WTC11 (cell line): ENCODE results near the gene STN1. TPM values are rescaled to one million over a fixed set of nuclear protein-coding genes. Genes with fewer than 3 reads are reported as not detected.

Experiments
- ATAC-seq: fragments of 200-7000 bp; cut with Tn5 transposase; 2 replicates; pipeline ENCODE4 v1.10.0; 2021; ENCODE audit warnings: mild to moderate bottlenecking, moderate library complexity
- CTCF ChIA-PET: fragments of 300-600 bp; sonication (Branson Sonifier 250); formaldehyde crosslinking; loops from one replicate; lab custom pipeline; 2021; ENCODE audit warnings: antibody characterized with exemption; lab: Charles Lee
- POLR2A ChIA-PET: fragments of 350-600 bp; sonication (Branson Sonifier 250); formaldehyde crosslinking; loops from one replicate; lab custom pipeline; 2021; ENCODE audit warnings: antibody characterized with exemption; lab: Charles Lee
- DNase-seq: peaks from one replicate; pipeline ENCODE4 v3.0.0; 2021; ENCODE audit warnings: low spot score
- H3K27ac Mint-ChIP-seq: 2 replicates; pipeline ENCODE4 v1.8.0; 2021; ENCODE audit warnings: mixed read lengths
- H3K27me3 Mint-ChIP-seq: 2 replicates; pipeline ENCODE4 v1.8.0; 2021; ENCODE audit warnings: low read depth, mild to moderate bottlenecking, moderate library complexity, mixed read lengths
- H3K36me3 Mint-ChIP-seq: 2 replicates; pipeline ENCODE4 v1.8.0; 2021; ENCODE audit warnings: mixed read lengths
- H3K4me1 Mint-ChIP-seq: 2 replicates; pipeline ENCODE4 v1.8.0; 2022; ENCODE audit warnings: mixed read lengths
- H3K4me3 Mint-ChIP-seq: 2 replicates; pipeline ENCODE4 v1.8.0; 2021; ENCODE audit warnings: mild to moderate bottlenecking, moderate library complexity, mixed read lengths
- H3K9me3 Mint-ChIP-seq: 2 replicates; pipeline ENCODE4 v1.8.0; 2021; ENCODE audit warnings: mixed read lengths
- ATF2 ChIP-seq: sonication (generic); formaldehyde crosslinking; IDR thresholded peaks from 2 replicates; pipeline ENCODE4 v1.8.1; 2022; ENCODE audit warnings: low read depth, missing genetic modification reagents, borderline replicate concordance
- CBFB ChIP-seq: sonication (generic); formaldehyde crosslinking; IDR thresholded peaks from 2 replicates; pipeline ENCODE4 v1.8.1; 2022; ENCODE audit warnings: mild to moderate bottlenecking, low read depth, missing genetic modification reagents
- CDX4 ChIP-seq: fragments of 250-450 bp; sonication (Bioruptor Pico); IDR thresholded peaks from 2 replicates; pipeline ENCODE4 v1.9.0; 2021; ENCODE audit warnings: moderate library complexity, mild to moderate bottlenecking, inconsistent platforms, borderline replicate concordance
- CREB1 ChIP-seq: sonication (generic); formaldehyde crosslinking; IDR thresholded peaks from 2 replicates; pipeline ENCODE4 v1.8.0; 2023; ENCODE audit warnings: mild to moderate bottlenecking, missing genetic modification reagents
- E2F1 ChIP-seq: sonication (generic); formaldehyde crosslinking; IDR thresholded peaks from 2 replicates; pipeline ENCODE4 v1.8.0; 2022; ENCODE audit warnings: mild to moderate bottlenecking, missing genetic modification reagents
- E2F4 ChIP-seq: sonication (generic); formaldehyde crosslinking; IDR thresholded peaks from 2 replicates; pipeline ENCODE4 v1.8.1; 2022; ENCODE audit warnings: low read depth, mild to moderate bottlenecking, moderate library complexity, missing genetic modification reagents, borderline replicate concordance
- ETV6 ChIP-seq: sonication (generic); formaldehyde crosslinking; IDR thresholded peaks from 2 replicates; pipeline ENCODE4 v1.8.1; 2022; ENCODE audit warnings: mild to moderate bottlenecking, missing genetic modification reagents
- GRHL2 ChIP-seq: fragments of 250-450 bp; sonication (Bioruptor Pico); IDR thresholded peaks from 2 replicates; pipeline ENCODE4 v1.8.0; 2022; ENCODE audit warnings: mild to moderate bottlenecking, moderate library complexity; ENCODE audit not compliant: insufficient replicate concordance, severe bottlenecking
- HMGXB4 ChIP-seq: sonication (generic); formaldehyde crosslinking; IDR thresholded peaks from 2 replicates; pipeline ENCODE4 v1.8.1; 2023; ENCODE audit warnings: mild to moderate bottlenecking, moderate library complexity, missing genetic modification reagents
- MYBL2 ChIP-seq: sonication (generic); formaldehyde crosslinking; IDR thresholded peaks from 2 replicates; pipeline ENCODE4 v1.8.1; 2023; ENCODE audit warnings: mild to moderate bottlenecking, moderate library complexity, missing genetic modification reagents
- OVOL2 ChIP-seq: fragments of 250-450 bp; sonication (Bioruptor Pico); IDR thresholded peaks from 2 replicates; pipeline ENCODE4 v1.9.0; 2021; ENCODE audit warnings: mild to moderate bottlenecking, borderline replicate concordance
- RORB ChIP-seq: fragments of 250-450 bp; sonication (Bioruptor Pico); IDR thresholded peaks from 2 replicates; pipeline ENCODE4 v1.9.0; 2021; ENCODE audit warnings: mild to moderate bottlenecking
- SOX15 ChIP-seq: fragments of 250-450 bp; sonication (Bioruptor Pico); IDR thresholded peaks from 2 replicates; pipeline ENCODE4 v1.9.0; 2021; ENCODE audit warnings: mild to moderate bottlenecking
- SP1 ChIP-seq: sonication (generic); formaldehyde crosslinking; conservative IDR thresholded peaks from 2 replicates; pipeline ENCODE4 v1.8.1; 2022; ENCODE audit warnings: missing genetic modification reagents
- TCF7 ChIP-seq: sonication (generic); formaldehyde crosslinking; IDR thresholded peaks from 2 replicates; pipeline ENCODE4 v1.8.0; 2022; ENCODE audit warnings: mild to moderate bottlenecking, low read depth, missing genetic modification reagents, moderate library complexity
- TP53 ChIP-seq: sonication (generic); formaldehyde crosslinking; IDR thresholded peaks from 2 replicates; pipeline ENCODE4 v1.8.1; 2023; ENCODE audit warnings: mild to moderate bottlenecking, missing genetic modification reagents
- USF2 ChIP-seq: sonication (generic); formaldehyde crosslinking; IDR thresholded peaks from 2 replicates; pipeline ENCODE4 v1.8.1; 2023; ENCODE audit warnings: mild to moderate bottlenecking, missing genetic modification reagents, moderate library complexity
- ZBTB43 ChIP-seq: sonication (generic); formaldehyde crosslinking; IDR thresholded peaks from 2 replicates; pipeline ENCODE4 v1.8.1; 2023; ENCODE audit warnings: mild to moderate bottlenecking, missing genetic modification reagents
- ZMAT4 ChIP-seq: fragments of 250-450 bp; sonication (Bioruptor Pico); IDR thresholded peaks from 2 replicates; pipeline ENCODE4 v1.9.0; 2021; ENCODE audit warnings: mild to moderate bottlenecking
- ZNF138 ChIP-seq: sonication (generic); formaldehyde crosslinking; conservative IDR thresholded peaks from 2 replicates; pipeline ENCODE4 v1.8.1; 2022; ENCODE audit warnings: mild to moderate bottlenecking, moderate library complexity, missing genetic modification reagents
- ZNF219 ChIP-seq: sonication (generic); formaldehyde crosslinking; IDR thresholded peaks from 2 replicates; pipeline ENCODE4 v1.8.0; 2023; ENCODE audit warnings: missing genetic modification reagents, mild to moderate bottlenecking, borderline replicate concordance
- ZNF232 ChIP-seq: sonication (generic); formaldehyde crosslinking; IDR thresholded peaks from 2 replicates; pipeline ENCODE4 v1.8.0; 2022; ENCODE audit warnings: mild to moderate bottlenecking, missing genetic modification reagents
- ZNF263 ChIP-seq: sonication (generic); formaldehyde crosslinking; IDR thresholded peaks from 2 replicates; pipeline ENCODE4 v1.8.1; 2022; ENCODE audit warnings: low read depth, mild to moderate bottlenecking, moderate library complexity, missing genetic modification reagents
- ZNF281 ChIP-seq: sonication (generic); formaldehyde crosslinking; IDR thresholded peaks from 2 replicates; pipeline ENCODE4 v1.8.0; 2023; ENCODE audit warnings: mild to moderate bottlenecking, missing genetic modification reagents
- total RNA-seq: library from RNA; stranded (reverse); gene quantifications from 3 replicates; pipeline ENCODE4 v1.2.3, GENCODE V29; 2021

STN1 gene
- total RNA-seq, 1 experiment from 2014 or later, result 13.9 TPM

- POLR2A ChIA-PET, result no interaction called here
- TF ChIP-seq HMGXB4 (no peak), TCF7 (CRISPR knock-in tag) (no peak), RORB (CRISPR knock-in tag) (no peak), ETV6 (CRISPR knock-in tag) (no peak), ZNF219 (no peak), ZNF232 (no peak), ZNF263 (CRISPR knock-in tag) (no peak)
- TF ChIP-seq, all 79 proteins: peak for 0
Measured at GRCh38 chr10:103905441-103905840, 12.5 kb downstream of the STN1 start.

GRCh38 chr10:103901299-103901698 is 16.7 kb downstream of the STN1 start:
- peaks cover 4% of the 10 kb centered on the region; the same call in 1 of the 2 replicates for H3K4me1 Mint-ChIP-seq
- CTCF ChIA-PET, result interaction anchor here (1.7 to 2.1 kb wide), 3 partner anchors 13 to 127 kb away, joined by 4 to 7 read pairs (median 5); no protein-coding TSS in a partner anchor
- TF ChIP-seq GRHL2 (CRISPR knock-in tag) (no peak), USF2 (CRISPR knock-in tag) (no peak), OVOL2 (CRISPR knock-in tag) (no peak), TP53 (CRISPR knock-in tag) (no peak), CDX4 (CRISPR knock-in tag) (no peak), ZBTB43 (CRISPR knock-in tag) (no peak), ZNF138 (no peak), CBFB (CRISPR knock-in tag) (no peak), ZMAT4 (no peak), ZNF219 (no peak), E2F4 (no peak), CREB1 (CRISPR knock-in tag) (no peak), E2F1 (CRISPR knock-in tag) (no peak), SP1 (CRISPR knock-in tag) (no peak), MYBL2 (no peak), ATF2 (CRISPR knock-in tag) (no peak), ZNF281 (no peak), SOX15 (no peak)

More at GRCh38 chr10:103905441-103905840, 12.5 kb downstream of the STN1 start:
- Mint-ChIP-seq H3K4me3 (no peak overlapping the region), H3K27ac (peak overlapping the region; percentile 44; the same call in 1 of the 2 replicates), H3K36me3 (peaks cover 7% of the 10 kb centered on the region; the same call in 1 of the 2 replicates), H3K9me3 (no peaks in the 10 kb centered on the region), H3K27me3 (no peaks in the 10 kb centered on the region), H3K4me1 (peaks cover 20% of the 10 kb centered on the region)
- ATAC-seq, result no peak
- CTCF ChIA-PET, result no interaction called here
- DNase-seq, result no peak

More at GRCh38 chr10:103901299-103901698, 16.7 kb downstream of the STN1 start:
- H3K36me3 Mint-ChIP-seq, result peaks cover 9% of the 10 kb centered on the region
- no peaks in the 10 kb centered on the region for H3K9me3 Mint-ChIP-seq
- ATAC-seq (no peak), DNase-seq (no peak)
- POLR2A ChIA-PET, result no interaction called here
- H3K27ac Mint-ChIP-seq, result no peak overlapping the region
- H3K4me3 Mint-ChIP-seq, result no peak overlapping the region
- H3K27me3 Mint-ChIP-seq, result no peaks in the 10 kb centered on the region
